IMR-90 (cell line): ENCODE measurements around the gene HORMAD1. TPM values are rescaled to one million over a fixed set of nuclear protein-coding genes. Genes with fewer than 3 reads are reported as not detected.
A peak's percentile ranks its signal among the peaks of the same experiment; 100 is the strongest.

ENCODE experiments used
- ATAC-seq: fragments of 200-7000 bp; cut with Tn5 transposase; 2 replicates; pipeline ENCODE4 v1.9.1; 2020; ENCODE audit warnings: low read depth, mild to moderate bottlenecking, moderate library complexity
- BruUV-seq: library from RNA; stranded (reverse); fragments of 400-500 nt; replicated peaks from 2 replicates; lab custom pipeline; 2021; lab: Mats Ljungman, UMichigan
- CTCF ChIA-PET: fragments of 300-600 bp; formaldehyde crosslinking; extraction: SDS; loops from one replicate; lab custom pipeline; 2021; ENCODE audit warnings: antibody characterized with exemption; lab: Yijun Ruan, JAX
- POLR2A ChIA-PET: fragments of 300-600 bp; sonication (Branson Sonifier 250); formaldehyde crosslinking; loops from one replicate; lab custom pipeline; 2022; ENCODE audit warnings: antibody characterized with exemption; ENCODE audit not compliant: unreplicated experiment; lab: Charles Lee
- DNase-seq: peaks from one replicate; pipeline ENCODE4 v3.0.0; 2013
- H2AFZ ChIP-seq: replicated peaks from 2 replicates; pipeline ENCODE3; 2013; ENCODE audit warnings: low read length, mild to moderate bottlenecking; ENCODE audit not compliant: poor library complexity
- H2AK5ac ChIP-seq: 2 replicates; pipeline ENCODE4 v1.6.1; 2013; ENCODE audit warnings: low read depth, low read length, inconsistent platforms
- H2AK9ac ChIP-seq: replicated peaks from 2 replicates; pipeline ENCODE3; 2013; ENCODE audit warnings: mild to moderate bottlenecking, low read depth, low read length, moderate library complexity; ENCODE audit not compliant: poor library complexity
- H2BK120ac ChIP-seq: 2 replicates; pipeline ENCODE4 v1.6.1; 2013; ENCODE audit warnings: low read depth, low read length, inconsistent platforms
- H2BK15ac ChIP-seq: 3 replicates; pipeline ENCODE4 v1.6.1; 2013; ENCODE audit warnings: low read depth, low read length, inconsistent platforms
- H2BK20ac ChIP-seq: 2 replicates; pipeline ENCODE4 v1.6.1; 2013; ENCODE audit warnings: low read depth, mild to moderate bottlenecking, inconsistent platforms, low read length, moderate library complexity
- H2BK5ac ChIP-seq: 2 replicates; pipeline ENCODE4 v1.6.1; 2013; ENCODE audit warnings: mild to moderate bottlenecking, low read depth, low read length, inconsistent platforms; ENCODE audit not compliant: poor library complexity, severe bottlenecking
- H3K14ac ChIP-seq: replicated peaks from 2 replicates; pipeline ENCODE4 v1.6.1; 2013; ENCODE audit warnings: low read depth, low read length, inconsistent platforms
- H3K18ac ChIP-seq: 2 replicates; pipeline ENCODE4 v1.6.1; 2013; ENCODE audit warnings: low read depth, low read length, control low read depth
- H3K23ac ChIP-seq: 2 replicates; pipeline ENCODE4 v1.6.1; 2013; ENCODE audit warnings: low read depth, low read length, inconsistent platforms
- H3K27ac ChIP-seq: 2 replicates; pipeline ENCODE4 v1.5.1; 2013; ENCODE audit warnings: mild to moderate bottlenecking, control low read depth, low read length; ENCODE audit not compliant: insufficient read depth
- H3K27me3 ChIP-seq: 2 replicates; pipeline ENCODE4 v1.6.1; 2013; ENCODE audit warnings: low read length; ENCODE audit not compliant: control insufficient read depth, insufficient read depth
- H3K36me3 ChIP-seq: 2 replicates; pipeline ENCODE4 v1.6.1; 2013; ENCODE audit warnings: low read length, mixed read lengths; ENCODE audit not compliant: control insufficient read depth, insufficient read depth
- H3K4ac ChIP-seq: 2 replicates; pipeline ENCODE4 v1.6.1; 2013; ENCODE audit warnings: low read depth, low read length, inconsistent platforms
- H3K4me1 ChIP-seq: 2 replicates; pipeline ENCODE4 v1.6.1; 2013; ENCODE audit warnings: low read length, mixed read lengths; ENCODE audit not compliant: control insufficient read depth, insufficient read depth
- H3K4me2 ChIP-seq: 2 replicates; pipeline ENCODE4 v1.6.1; 2013; ENCODE audit warnings: low read depth, mild to moderate bottlenecking, control low read depth, low read length, moderate library complexity
- H3K4me3 ChIP-seq: 2 replicates; pipeline ENCODE4 v1.5.1; 2013; ENCODE audit warnings: low read depth, mild to moderate bottlenecking, control low read depth, low read length, moderate library complexity; ENCODE audit not compliant: insufficient read depth
- H3K56ac ChIP-seq: 2 replicates; pipeline ENCODE4 v1.6.1; 2013; ENCODE audit warnings: low read length, inconsistent platforms; ENCODE audit not compliant: insufficient read depth; ENCODE audit errors: extremely low read depth
- H3K79me1 ChIP-seq, 2 experiments: 2 replicates each; pipeline ENCODE4 v1.6.1; 2013; ENCODE audit warnings: low read length in 2 of 2, inconsistent platforms in 1 of 2, low read depth in 1 of 2
- H3K9ac ChIP-seq: 2 replicates; pipeline ENCODE4 v1.6.1; 2013; ENCODE audit warnings: low read depth, low read length, control low read depth
- H3K9me1 ChIP-seq: 2 replicates; pipeline ENCODE4 v1.6.1; 2013; ENCODE audit warnings: low read length, inconsistent platforms; ENCODE audit not compliant: insufficient read depth
- H3K9me3 ChIP-seq: 2 replicates; pipeline ENCODE4 v1.6.1; 2013; ENCODE audit warnings: low read length; ENCODE audit not compliant: control insufficient read depth, insufficient read depth
- H4K20me1 ChIP-seq: 2 replicates; pipeline ENCODE4 v1.6.1; 2013; ENCODE audit warnings: low read length, inconsistent platforms; ENCODE audit not compliant: insufficient read depth
- H4K5ac ChIP-seq: 2 replicates; pipeline ENCODE4 v1.6.1; 2013; ENCODE audit warnings: mild to moderate bottlenecking, low read depth, low read length, control low read depth
- H4K8ac ChIP-seq, 2 experiments: 2 replicates each; pipeline ENCODE4 v1.6.1; 2013; ENCODE audit warnings: low read depth in 2 of 2, low read length in 2 of 2, control low read depth in 1 of 2, inconsistent platforms in 1 of 2
- H4K91ac ChIP-seq: 2 replicates; pipeline ENCODE4 v1.6.1; 2013; ENCODE audit warnings: low read depth, low read length, inconsistent platforms; ENCODE audit not compliant: insufficient read depth
- MAFK ChIP-seq: IDR thresholded peaks from 2 replicates; pipeline ENCODE4 v1.6.1; 2012; ENCODE audit warnings: low read depth, low read length, improper control_type of control experiment
- RFX5 ChIP-seq: IDR thresholded peaks from 2 replicates; pipeline ENCODE4 v1.8.0; 2012; ENCODE audit warnings: low read depth, mild to moderate bottlenecking, low read length, moderate library complexity
- WGBS, 2 experiments: methylation state at CpG; one replicate each; pipeline versions ENCODE4 v1.1.5 to v1.1.7; 2013; ENCODE audit warnings: missing lambda C conversion rate in 2 of 2; ENCODE audit not compliant: insufficient read length in 1 of 2; ENCODE audit errors: extremely low coverage in 2 of 2; 5-methylcytosine and 5-hydroxymethylcytosine counted together
- dilution Hi-C: fragments of 300-500 bp; cut with HindIII; formaldehyde crosslinking; loops from one replicate; pipeline ENCODE4 v1.14.3; 2018; ENCODE audit warnings: low sequenced_read_pairs; ENCODE audit not compliant: unreplicated experiment
- in situ Hi-C: fragments of 300-500 bp; cut with MboI; formaldehyde crosslinking; loops from 3 replicates; pipeline ENCODE4 v1.14.3; 2019; ENCODE audit warnings: low sequenced_read_pairs, inconsistent platforms, mixed read lengths
- intact Hi-C: fragments of 100-400 bp; cut with micrococcal nuclease; formaldehyde crosslinking; loops from 2 replicates; pipeline ENCODE4 v1.10.0; 2022
- polyA plus RNA-seq, 3 experiments: library from polyadenylated mRNA; depleted of rRNA; stranded (reverse); fragments of >200 nt; gene quantifications; 2 replicates each; pipeline ENCODE4 v1.2.3, GENCODE V29; 2012; ENCODE audit warnings: low replicate concordance in 1 of 3
- total RNA-seq: library from RNA; depleted of rRNA; stranded (reverse); fragments of >200 nt; gene quantifications from 2 replicates; pipeline ENCODE4 v1.2.3, GENCODE V29; 2012

Gene HORMAD1
- total and polyA plus RNA-seq, 2 of the 4 experiments (the other 2 are of a cell fraction): not detected

DNA sequence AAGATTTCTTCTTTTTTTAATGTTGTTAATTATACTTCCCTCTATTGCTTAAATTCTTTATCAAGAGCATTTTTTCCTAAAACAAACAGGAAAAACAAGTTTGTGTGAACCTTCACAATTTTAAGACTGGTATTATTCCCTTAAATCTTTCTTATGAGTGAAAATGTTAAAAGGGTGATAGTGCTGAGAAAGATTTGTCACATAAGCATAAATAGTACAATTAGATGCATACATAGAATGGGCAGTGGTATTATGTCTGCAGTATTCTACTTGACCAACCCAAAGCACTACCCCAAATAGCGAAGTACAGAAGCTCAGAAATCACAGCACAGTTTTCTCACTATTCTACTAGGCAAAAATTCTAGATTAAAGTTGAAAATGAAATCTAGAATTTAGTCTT, 41.7 kb downstream of the HORMAD1 start:
- H2BK20ac ChIP-seq: no peak overlapping the region
- no peak overlapping the region for H2BK120ac ChIP-seq
- peaks cover 5% of the 10 kb centered on the region; the same call in 1 of the 2 replicates for H3K36me3 ChIP-seq
- H3K4me3 ChIP-seq: no peak overlapping the region
- no TSS peak for BruUV-seq
- H3K4me2 ChIP-seq: no peak overlapping the region
- no peak overlapping the region for H3K14ac ChIP-seq
- H3K27ac ChIP-seq: no peak overlapping the region
- no peak overlapping the region for H3K18ac ChIP-seq
- no peak overlapping the region for H3K4ac ChIP-seq
- H2AK5ac ChIP-seq: no peak overlapping the region
- no peak for TF ChIP-seq RFX5
- peak; percentile 26; the same call in 1 of the 2 replicates for TF ChIP-seq MAFK
- H4K5ac ChIP-seq: no peak overlapping the region
- no peaks in the 10 kb centered on the region for H3K4me1 ChIP-seq
- ChIA-PET POLR2A (no interaction called here), CTCF (no interaction called here)
- H3K27me3 ChIP-seq: no peaks in the 10 kb centered on the region
- no peaks in the 10 kb centered on the region for H4K20me1 ChIP-seq
- in situ Hi-C loops (no loop called here), dilution Hi-C loops (no loop called here), intact Hi-C loops (no loop called here)
- no CpG with 5 or more reads among the region's 1 CpG for WGBS, 2 experiments
- H4K91ac ChIP-seq: no peak overlapping the region
- H3K56ac ChIP-seq: no peak overlapping the region
- 0 out of 4 replicates have a peak, but pooled peaks cover 0 to 7% of the 10 kb centered on the region in 2 experiments for H3K79me1 ChIP-seq
- DNase-seq: no peak
- H3K9ac ChIP-seq: no peak overlapping the region
- no peak overlapping the region for H3K23ac ChIP-seq
- no peak overlapping the region for H2AK9ac ChIP-seq
- H3K9me3 ChIP-seq: no peaks in the 10 kb centered on the region
- no peak for ATAC-seq
- no peaks in the 10 kb centered on the region for H3K9me1 ChIP-seq
- H2BK15ac ChIP-seq: no peak overlapping the region
- H2AFZ ChIP-seq: no peak overlapping the region
- H4K8ac ChIP-seq: no peak overlapping the region
- H2BK5ac ChIP-seq: no peak overlapping the region
